Gastrocnemius medialis (tissue), 4 donors: Measurements from ENCODE around the gene MAN1C1. TPM values are rescaled to one million over a fixed set of nuclear protein-coding genes. Genes with fewer than 3 reads are reported as not detected.
A peak's percentile ranks its signal among the peaks of the same experiment; 100 is the strongest.

ENCODE experiments used
- ATAC-seq, 2 donors: fragments of 150-250 bp; one replicate each; pipeline ENCODE4 v1.9.1; 2016
- DNase-seq, 2 donors: peaks; one replicate each; pipeline ENCODE4 v3.0.0-alpha.2; 2019
- H3K27ac ChIP-seq, 4 donors: fragments of 200-600 bp; sonication (generic); 1 replicate in 1 of 4; 2 replicates in 3 of 4; pipeline ENCODE4 v1.5.1; 2016 to 2018; ENCODE audit warnings: mild to moderate bottlenecking in 2 of 4, moderate library complexity in 1 of 4
- H3K27me3 ChIP-seq, 3 donors: fragments of 200-600 bp; sonication (generic) in 2 of 3; 1 replicate in 1 of 3; 2 replicates in 2 of 3; pipeline versions ENCODE4 v1.5.1 to v1.6.0; 2016 to 2019; ENCODE audit warnings: mild to moderate bottlenecking in 1 of 3, moderate library complexity in 1 of 3
- H3K36me3 ChIP-seq, 2 donors: fragments of 200-600 bp; sonication (generic) in 1 of 2; one replicate each; pipeline ENCODE4 v1.5.1; 2017 to 2018
- H3K4me1 ChIP-seq, 2 donors: fragments of 200-600 bp; sonication (generic) in 1 of 2; one replicate each; pipeline ENCODE4 v1.5.1; 2016 to 2017; ENCODE audit warnings: mild to moderate bottlenecking in 2 of 2
- H3K4me3 ChIP-seq, 4 donors: fragments of 200-600 bp; sonication (generic) in 3 of 4; 1 replicate in 1 of 4; 2 replicates in 3 of 4; pipeline ENCODE4 v1.5.1; 2016 to 2019; ENCODE audit warnings: mild to moderate bottlenecking in 2 of 4
- H3K9me3 ChIP-seq, 3 donors: fragments of 200-600 bp; sonication (generic) in 2 of 3; 1 replicate in 1 of 3; 2 replicates in 2 of 3; pipeline ENCODE4 v1.5.1; 2016 to 2019
- CTCF ChIP-seq, 5 experiments: fragments of 450-650 bp in 3 of 5; fragments of 200-600 bp in 2 of 5; sonication (generic) in 2 of 5; IDR thresholded peaks in 4 of 5; conservative IDR thresholded peaks in 1 of 5; 1 replicate in 4 of 5; 2 replicates in 1 of 5; pipeline ENCODE4 v1.5.1; 2016 to 2019; ENCODE audit warnings: antibody characterized with exemption in 5 of 5, mild to moderate bottlenecking in 3 of 5, moderate library complexity in 3 of 5
- POLR2A ChIP-seq, 2 donors: fragments of 450-650 bp; IDR thresholded peaks; one replicate each; pipeline ENCODE4 v1.6.1; 2017; ENCODE audit warnings: antibody characterized with exemption in 2 of 2, mild to moderate bottlenecking in 2 of 2, moderate library complexity in 2 of 2
- in situ Hi-C, 4 donors: fragments of 200-750 bp; cut with MboI; loops; one replicate each; pipeline versions ENCODE4 v1.15.0 to v1.8.0; 2017; ENCODE audit warnings: low sequenced_read_pairs in 4 of 4
- intact Hi-C: fragments of 100-400 bp; cut with DNase I; formaldehyde crosslinking; loops from one replicate; pipeline ENCODE4 v1.15.1; 2023; ENCODE audit warnings: low total_unique reads
- total RNA-seq, 4 donors: library from RNA; depleted of rRNA; stranded (reverse); fragments of >200 nt; gene quantifications; one replicate each; pipeline versions ENCODE4 v1.1.0 to v1.2.3, GENCODE V29; 2016

The MAN1C1 gene
- total RNA-seq, 4 donors from 2014 or later, result 2.0 to 4.4 (median 2.5) TPM

- intact Hi-C loops (no loop called here), in situ Hi-C loops (no loop called here)
- Histone ChIP-seq H3K27ac (peak overlapping the region; percentile 39 to 99 (median 96)), H3K36me3 (peaks cover 0 to 40% of the 10 kb centered on the region in 2 donors), H3K4me1 (peaks cover 26 to 38% of the 10 kb centered on the region in 2 donors), H3K27me3 (no peaks in the 10 kb centered on the region), H3K9me3 (no peaks in the 10 kb centered on the region), H3K4me3 (no peak overlapping the region)
- no peak for ATAC-seq
- peak in 1 of 2 donors; percentile 12 for DNase-seq
- no peak for TF ChIP-seq CTCF (IDR thresholded peaks at IDR 0.05 in 4 of 5, conservative IDR thresholded peaks at IDR 0.05 in 1 of 5)
- TF ChIP-seq POLR2A (IDR thresholded peaks at IDR 0.05), result no peak
These were observed 201.4 kb downstream of the MAN1C1 start for GRCh38 chr1:25817840-25818501.

- Histone ChIP-seq H3K36me3 (peaks cover 0 to 34% of the 10 kb centered on the region in 2 donors), H3K27me3 (no peaks in the 10 kb centered on the region), H3K27ac (peak overlapping the region; percentile 39 to 99 (median 96)), H3K4me3 (peak overlapping the region in 3 of 4 donors; percentile 86 to 95 (median 86)), H3K9me3 (no peaks in the 10 kb centered on the region), H3K4me1 (peaks cover 30 to 43% of the 10 kb centered on the region in 2 donors)
- ATAC-seq, result no peak
- TF ChIP-seq POLR2A (IDR thresholded peaks at IDR 0.05), result no peak
- TF ChIP-seq CTCF (IDR thresholded peaks at IDR 0.05 in 4 of 5, conservative IDR thresholded peaks at IDR 0.05 in 1 of 5), result no peak
- in situ Hi-C loops, result no loop called here
- DNase-seq, result peak in 1 of 2 donors; percentile 11
- intact Hi-C loops, result no loop called here
These were observed 202.0 kb downstream of the MAN1C1 start for GRCh38 chr1:25818569-25818968.

GRCh38 chr1:25819491-25820246 lies 203.1 kb downstream of the MAN1C1 start, which contains the start of gene MTFR1L:
Gene MTFR1L (plus strand): TSS chr1:25819954. CDS start chr1:25823105, 3,151 bp downstream.
- H3K27ac ChIP-seq, result peak within 1 kb of the TSS; percentile 93 to 99 (median 96)
- H3K9me3 ChIP-seq, result no peaks in the 10 kb centered on the region
- peaks cover 33 to 49% of the 10 kb centered on the region in 2 donors for H3K4me1 ChIP-seq
- in situ Hi-C loops (no loop called here), intact Hi-C loops (loop anchor here (5.0 kb wide), 1 partner anchor 178 kb away; the partner anchor contains the start of gene PAFAH2)
- ATAC-seq (peak; percentile 80 to 81), DNase-seq (peak; percentile 82 to 83)
- TF ChIP-seq CTCF (IDR thresholded peaks at IDR 0.05 in 4 of 5, conservative IDR thresholded peaks at IDR 0.05 in 1 of 5) (no peak), POLR2A (IDR thresholded peaks at IDR 0.05) (peak; percentile 93 to 94)
- H3K4me3 ChIP-seq, result peak within 1 kb of the TSS; percentile 86 to 95 (median 88)
- H3K27me3 ChIP-seq, result no peaks in the 10 kb centered on the region
- H3K36me3 ChIP-seq, result peaks cover 0 to 23% of the 10 kb centered on the region in 2 donors

- peak overlapping the region; percentile 86 to 95 (median 88) for H3K4me3 ChIP-seq
- intact Hi-C loops (loop anchor here (5.0 kb wide), 1 partner anchor 177 kb away; the partner anchor contains the start of gene PAFAH2), in situ Hi-C loops (no loop called here)
- no peaks in the 10 kb centered on the region for H3K27me3 ChIP-seq
- H3K27ac ChIP-seq, result peak overlapping the region; percentile 93 to 99 (median 96)
- H3K36me3 ChIP-seq, result peaks cover 0 to 15% of the 10 kb centered on the region in 2 donors
- TF ChIP-seq CTCF (IDR thresholded peaks at IDR 0.05 in 4 of 5, conservative IDR thresholded peaks at IDR 0.05 in 1 of 5), result no peak
- peak in 1 of 2 donors; percentile 26 for TF ChIP-seq POLR2A (IDR thresholded peaks at IDR 0.05)
- H3K4me1 ChIP-seq, result peaks cover 33 to 53% of the 10 kb centered on the region in 2 donors
- peak in 1 of 2 donors; percentile 61 for DNase-seq
- no peaks in the 10 kb centered on the region for H3K9me3 ChIP-seq
- ATAC-seq, result peak; percentile 41 to 51
These were observed 203.9 kb downstream of the MAN1C1 start for GRCh38 chr1:25820247-25821111.
